ENCODE measurements around the gene PZP. TPM values are rescaled to one million over a fixed set of nuclear protein-coding genes. Genes with fewer than 3 reads are reported as not detected.
A peak's percentile ranks its signal among the peaks of the same experiment; 100 is the strongest.
"Not testable (repeated sequence)": the region's sequence is repeated elsewhere in the genome, so short reads cannot be mapped to it uniquely, and the experiment has no call there.

Gene PZP
- total and polyA plus RNA-seq, 4 donors, result 0.29 to 0.87 TPM; not detected in 2

DNA sequence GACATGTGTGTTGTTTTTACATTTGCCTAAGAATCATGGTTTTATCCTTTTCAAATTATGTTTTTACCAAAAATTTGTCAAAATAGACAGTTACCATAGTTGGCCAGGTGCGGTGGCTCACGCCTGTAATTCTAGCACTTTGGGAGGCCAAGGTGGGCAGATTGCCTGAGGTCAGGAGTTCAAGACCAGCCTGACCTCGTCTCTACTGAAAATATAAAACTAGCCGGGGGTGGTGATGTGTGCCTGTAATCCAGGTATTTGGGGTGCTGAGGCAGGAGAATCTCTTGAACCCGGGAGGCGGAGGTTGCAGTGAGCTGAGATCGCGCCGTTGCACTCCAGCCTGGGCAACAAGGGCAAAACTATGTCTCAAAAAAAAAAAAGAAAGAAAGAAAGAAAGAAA lies 12.8 kb upstream of the PZP start:
- H3K36me3 ChIP-seq (ENCODE audit: control insufficient read depth in 1 of 2, insufficient read depth in 2 of 2, low read length in 1 of 2); intact Hi-C loops (cut with DNase I); H3K9me3 ChIP-seq (ENCODE audit: control insufficient read depth, low read length); H3K27ac ChIP-seq (ENCODE audit: low read depth in 1 of 2, low read length in 2 of 2); DNase-seq; ATAC-seq (ENCODE audit: low FRiP score); H3K4me1 ChIP-seq (ENCODE audit: control insufficient read depth in 1 of 2, insufficient read depth in 2 of 2, low read length in 2 of 2); H3K27me3 ChIP-seq (ENCODE audit: control insufficient read depth in 1 of 2, insufficient read depth in 2 of 2, low read length in 1 of 2); H3K4me3 ChIP-seq (ENCODE audit: low read length in 2 of 2): not testable (repeated sequence)
- 78% methylated on average over 9 of the region's 9 CpGs for WGBS, 2 donors

GRCh38 chr12:9214534-9214933 lies 6.3 kb upstream of the PZP start:
- H3K4me3 ChIP-seq (ENCODE audit: low read length in 2 of 2), result no peak overlapping the region
- ATAC-seq (ENCODE audit: low FRiP score) (no peak), DNase-seq (no peak)
- intact Hi-C loops (cut with DNase I), result no loop called here
- H3K27me3 ChIP-seq (ENCODE audit: control insufficient read depth in 1 of 2, insufficient read depth in 2 of 2, low read length in 1 of 2), result no peaks in the 10 kb centered on the region
- H3K36me3 ChIP-seq (ENCODE audit: control insufficient read depth in 1 of 2, insufficient read depth in 2 of 2, low read length in 1 of 2), result no peaks in the 10 kb centered on the region
- H3K27ac ChIP-seq (ENCODE audit: low read depth in 1 of 2, low read length in 2 of 2), result no peak overlapping the region
- 89% methylated on average over 2 of the region's 2 CpGs for WGBS, 2 donors
- no peaks in the 10 kb centered on the region for H3K4me1 ChIP-seq (ENCODE audit: control insufficient read depth in 1 of 2, insufficient read depth in 2 of 2, low read length in 2 of 2)
- no peaks in the 10 kb centered on the region for H3K9me3 ChIP-seq (ENCODE audit: control insufficient read depth, low read length)

DNA sequence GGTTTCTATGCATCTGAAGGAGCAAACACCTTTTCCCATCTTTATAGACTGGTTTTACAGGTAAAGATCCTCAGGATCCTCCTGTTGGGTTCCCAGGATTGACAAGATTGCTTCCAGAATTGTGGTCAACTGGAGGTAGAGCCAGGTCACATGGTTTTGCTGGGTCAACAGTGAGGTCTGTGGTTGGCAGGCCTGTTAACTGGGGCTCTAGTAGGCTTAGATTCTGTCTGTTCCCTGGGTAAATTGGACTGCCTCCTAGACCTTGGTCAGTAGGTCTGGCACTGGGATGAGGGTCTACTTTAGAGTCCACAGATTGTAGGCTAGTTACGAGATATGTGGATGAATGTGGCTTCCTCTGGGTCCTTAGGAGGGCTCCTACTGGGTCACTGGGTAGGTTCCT lies 3.5 kb upstream of the PZP start:
- no peak for DNase-seq
- Histone ChIP-seq H3K36me3 (ENCODE audit: control insufficient read depth in 1 of 2, insufficient read depth in 2 of 2, low read length in 1 of 2) (no peaks in the 10 kb centered on the region), H3K4me3 (ENCODE audit: low read length in 2 of 2) (no peak overlapping the region), H3K9me3 (ENCODE audit: control insufficient read depth, low read length) (no peaks in the 10 kb centered on the region), H3K4me1 (ENCODE audit: control insufficient read depth in 1 of 2, insufficient read depth in 2 of 2, low read length in 2 of 2) (no peaks in the 10 kb centered on the region), H3K27ac (ENCODE audit: low read depth in 1 of 2, low read length in 2 of 2) (no peak overlapping the region), H3K27me3 (ENCODE audit: control insufficient read depth in 1 of 2, insufficient read depth in 2 of 2, low read length in 1 of 2) (no peaks in the 10 kb centered on the region)
- 85 to 90% methylated on average over 1 of the region's 1 CpG for WGBS, 2 donors
- intact Hi-C loops (cut with DNase I), result no loop called here
- ATAC-seq (ENCODE audit: low FRiP score), result no peak

DNA sequence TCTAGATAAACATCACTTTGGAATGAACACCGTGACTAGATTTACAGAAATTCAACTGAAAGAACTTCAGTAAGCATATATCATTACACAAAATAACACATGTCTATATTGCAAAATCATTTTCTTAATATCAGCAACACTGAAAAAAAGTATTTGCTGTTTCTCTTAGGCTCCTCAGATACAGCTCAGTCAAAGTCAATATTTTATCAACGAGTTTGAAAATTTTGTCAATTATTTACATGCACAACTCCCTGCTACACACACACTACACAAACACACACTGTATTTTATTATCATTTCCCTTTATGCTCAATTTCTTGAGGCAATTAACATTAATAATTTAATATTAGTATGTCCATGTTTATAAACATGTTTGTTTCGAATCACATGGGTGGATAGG lies 3.8 kb downstream of the PZP start:
- no peak overlapping the region for H3K4me3 ChIP-seq (ENCODE audit: low read length in 2 of 2)

DNA sequence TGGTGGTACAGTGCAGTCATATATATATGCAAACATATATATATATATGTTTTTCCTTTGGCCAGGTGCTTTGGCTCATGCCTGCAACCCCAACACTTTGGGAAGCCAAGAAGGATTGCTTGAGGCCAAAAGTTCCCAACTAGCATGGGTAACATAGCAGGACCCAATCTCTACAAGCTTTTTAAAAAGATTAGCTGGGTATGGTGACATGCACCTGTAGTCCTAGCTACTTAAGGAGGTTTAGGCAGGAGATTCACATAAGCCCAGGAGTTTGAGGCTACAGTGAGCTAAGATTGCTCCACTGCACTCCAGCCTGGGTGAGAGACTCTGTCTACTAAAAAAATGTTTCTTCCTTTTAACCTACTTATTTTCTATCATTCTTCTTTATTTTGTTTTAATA lies 10.2 kb downstream of the PZP start:
- no peak overlapping the region for H3K4me3 ChIP-seq (ENCODE audit: low read length in 2 of 2)
- no peaks in the 10 kb centered on the region for H3K9me3 ChIP-seq (ENCODE audit: control insufficient read depth, low read length)
- ATAC-seq (ENCODE audit: low FRiP score) (no peak), DNase-seq (no peak)
- intact Hi-C loops (cut with DNase I), result no loop called here
- no peaks in the 10 kb centered on the region for H3K27me3 ChIP-seq (ENCODE audit: control insufficient read depth in 1 of 2, insufficient read depth in 2 of 2, low read length in 1 of 2)
- H3K36me3 ChIP-seq (ENCODE audit: control insufficient read depth in 1 of 2, insufficient read depth in 2 of 2, low read length in 1 of 2), result no peaks in the 10 kb centered on the region
- no peak overlapping the region for H3K27ac ChIP-seq (ENCODE audit: low read depth in 1 of 2, low read length in 2 of 2)
- no peaks in the 10 kb centered on the region for H3K4me1 ChIP-seq (ENCODE audit: control insufficient read depth in 1 of 2, insufficient read depth in 2 of 2, low read length in 2 of 2)

More for the DNA sequence above, 3.8 kb downstream of the PZP start:
- 58 to 59% methylated on average over 3 of the region's 3 CpGs for WGBS, 2 donors
- H3K27me3 ChIP-seq (ENCODE audit: control insufficient read depth in 1 of 2, insufficient read depth in 2 of 2, low read length in 1 of 2), result no peaks in the 10 kb centered on the region
- H3K27ac ChIP-seq (ENCODE audit: low read depth in 1 of 2, low read length in 2 of 2), result no peak overlapping the region
- intact Hi-C loops (cut with DNase I), result no loop called here
- DNase-seq (no peak), ATAC-seq (ENCODE audit: low FRiP score) (no peak)
- H3K4me1 ChIP-seq (ENCODE audit: control insufficient read depth in 1 of 2, insufficient read depth in 2 of 2, low read length in 2 of 2), result no peaks in the 10 kb centered on the region
- H3K9me3 ChIP-seq (ENCODE audit: control insufficient read depth, low read length), result no peaks in the 10 kb centered on the region
- no peaks in the 10 kb centered on the region for H3K36me3 ChIP-seq (ENCODE audit: control insufficient read depth in 1 of 2, insufficient read depth in 2 of 2, low read length in 1 of 2)

DNA sequence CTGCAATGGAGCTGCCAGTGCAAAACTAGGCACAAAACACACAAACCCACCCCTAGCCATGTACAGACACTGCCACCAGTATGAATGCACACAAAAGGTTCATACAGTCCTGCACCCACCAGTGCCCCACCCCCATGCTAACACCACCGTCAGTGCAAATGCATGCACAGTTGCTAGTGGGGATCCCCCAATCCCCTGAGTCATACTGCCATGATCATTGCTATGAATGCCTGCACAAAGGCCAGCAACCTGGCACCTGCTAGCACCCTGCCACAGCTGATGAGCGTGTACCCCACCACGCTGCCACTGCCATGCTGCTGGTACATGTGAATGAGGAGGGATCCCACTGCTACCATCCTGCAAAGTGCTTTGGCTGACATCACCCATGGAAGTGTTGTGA lies 23.9 kb downstream of the PZP start:
- ATAC-seq (ENCODE audit: low FRiP score), result no peak
- no peak overlapping the region for H3K4me3 ChIP-seq (ENCODE audit: low read length in 2 of 2)
- H3K9me3 ChIP-seq (ENCODE audit: control insufficient read depth, low read length), result no peaks in the 10 kb centered on the region
- DNase-seq, result no peak
- no peak overlapping the region for H3K27ac ChIP-seq (ENCODE audit: low read depth in 1 of 2, low read length in 2 of 2)
- WGBS, 2 donors, result 79 to 91% methylated on average over 3 of the region's 3 CpGs
- no peaks in the 10 kb centered on the region for H3K4me1 ChIP-seq (ENCODE audit: control insufficient read depth in 1 of 2, insufficient read depth in 2 of 2, low read length in 2 of 2)
- H3K27me3 ChIP-seq (ENCODE audit: control insufficient read depth in 1 of 2, insufficient read depth in 2 of 2, low read length in 1 of 2), result no peaks in the 10 kb centered on the region
- intact Hi-C loops (cut with DNase I), result no loop called here
- no peaks in the 10 kb centered on the region for H3K36me3 ChIP-seq (ENCODE audit: control insufficient read depth in 1 of 2, insufficient read depth in 2 of 2, low read length in 1 of 2)

- DNase-seq (no peak), ATAC-seq (ENCODE audit: low FRiP score) (no peak)
- no peaks in the 10 kb centered on the region for H3K4me1 ChIP-seq (ENCODE audit: control insufficient read depth in 1 of 2, insufficient read depth in 2 of 2, low read length in 2 of 2)
- H3K9me3 ChIP-seq (ENCODE audit: control insufficient read depth, low read length), result no peaks in the 10 kb centered on the region
- no peak overlapping the region for H3K4me3 ChIP-seq (ENCODE audit: low read length in 2 of 2)
- 78 to 81% methylated on average over 4 of the region's 4 CpGs for WGBS, 2 donors
- no peaks in the 10 kb centered on the region for H3K36me3 ChIP-seq (ENCODE audit: control insufficient read depth in 1 of 2, insufficient read depth in 2 of 2, low read length in 1 of 2)
- no peak overlapping the region for H3K27ac ChIP-seq (ENCODE audit: low read depth in 1 of 2, low read length in 2 of 2)
- intact Hi-C loops (cut with DNase I), result no loop called here
- no peaks in the 10 kb centered on the region for H3K27me3 ChIP-seq (ENCODE audit: control insufficient read depth in 1 of 2, insufficient read depth in 2 of 2, low read length in 1 of 2)
Measured at GRCh38 chr12:9180810-9181209, 27.4 kb downstream of the PZP start.

DNA sequence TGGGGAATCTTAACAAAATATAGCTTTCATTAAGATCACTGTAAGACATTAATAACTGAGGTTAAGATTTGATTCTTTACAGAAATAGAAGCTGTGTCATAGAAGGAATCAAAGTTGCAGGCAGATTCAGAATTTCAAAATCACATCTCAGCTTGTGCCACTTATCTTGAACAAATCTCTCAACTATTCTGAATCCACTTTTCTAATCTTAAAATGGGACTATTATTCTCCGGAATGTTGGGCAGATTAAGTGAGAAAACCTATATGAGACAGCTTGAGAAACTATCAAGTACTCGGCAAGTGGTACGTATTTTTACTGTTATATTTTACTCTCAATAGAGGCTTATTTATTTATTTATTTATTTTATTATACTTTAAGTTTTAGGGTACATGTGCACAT lies 28.4 kb downstream of the PZP start:
- no peaks in the 10 kb centered on the region for H3K27me3 ChIP-seq (ENCODE audit: control insufficient read depth in 1 of 2, insufficient read depth in 2 of 2, low read length in 1 of 2)
- no peaks in the 10 kb centered on the region for H3K36me3 ChIP-seq (ENCODE audit: control insufficient read depth in 1 of 2, insufficient read depth in 2 of 2, low read length in 1 of 2)
- intact Hi-C loops (cut with DNase I), result no loop called here
- ATAC-seq (ENCODE audit: low FRiP score) (no peak), DNase-seq (no peak)
- H3K9me3 ChIP-seq (ENCODE audit: control insufficient read depth, low read length), result no peaks in the 10 kb centered on the region
- WGBS, 2 donors, result 91 to 95% methylated on average over 3 of the region's 3 CpGs
- H3K4me1 ChIP-seq (ENCODE audit: control insufficient read depth in 1 of 2, insufficient read depth in 2 of 2, low read length in 2 of 2), result no peaks in the 10 kb centered on the region
- H3K4me3 ChIP-seq (ENCODE audit: low read length in 2 of 2), result no peak overlapping the region
- H3K27ac ChIP-seq (ENCODE audit: low read depth in 1 of 2, low read length in 2 of 2), result no peak overlapping the region

- H3K27me3 ChIP-seq (ENCODE audit: control insufficient read depth in 1 of 2, insufficient read depth in 2 of 2, low read length in 1 of 2), result no peaks in the 10 kb centered on the region
- DNase-seq (no peak), ATAC-seq (ENCODE audit: low FRiP score) (peak; percentile 7)
- H3K36me3 ChIP-seq (ENCODE audit: control insufficient read depth in 1 of 2, insufficient read depth in 2 of 2, low read length in 1 of 2), result no peaks in the 10 kb centered on the region
- intact Hi-C loops (cut with DNase I), result no loop called here
- WGBS, 2 donors, result 50 to 63% methylated on average over 8 to 10 of the region's 11 CpGs
- no peaks in the 10 kb centered on the region for H3K4me1 ChIP-seq (ENCODE audit: control insufficient read depth in 1 of 2, insufficient read depth in 2 of 2, low read length in 2 of 2)
- H3K27ac ChIP-seq (ENCODE audit: low read depth in 1 of 2, low read length in 2 of 2), result no peak overlapping the region
- no peak overlapping the region for H3K4me3 ChIP-seq (ENCODE audit: low read length in 2 of 2)
- no peaks in the 10 kb centered on the region for H3K9me3 ChIP-seq (ENCODE audit: control insufficient read depth, low read length)
Measured at GRCh38 chr12:9169979-9170634, 38.1 kb downstream of the PZP start.
